Naive thymus-derived CD4-positive, alpha-beta T cell (primary cell): ENCODE data around the gene GLT1D1. TPM values are rescaled to one million over a fixed set of nuclear protein-coding genes. Genes with fewer than 3 reads are reported as not detected.

Experiments
- polyA plus RNA-seq, 2 donors: library from polyadenylated mRNA; unstranded; fragments of 300-500 nt; fragmentation: Illumina TruSeq; gene quantifications; one replicate each; pipeline ENCODE4 v1.2.3, GENCODE V29; 2021
- total RNA-seq, 6 experiments: library from RNA in 5 of 6; stranded (reverse) in 5 of 6; gene quantifications; 1 replicate in 5 of 6; 2 replicates in 1 of 6; pipeline ENCODE4 v1.2.3 and lab custom pipeline; 2021 to 2026

The GLT1D1 gene
- total and polyA plus RNA-seq, 7 experiments from 2014 or later = 0.11 to 16.9 (median 1.1) TPM; not detected in 3

Other genes with a start within 250 kb of the GLT1D1 start
- 10 to 100 TPM in 4 of 5 experiments, 1 to 10 TPM in 1; 9.5 to 44.5 (median 17.6) TPM for gene SLC15A4, start 29.5 kb upstream of the GLT1D1 start, total RNA-seq
- 1 to 10 TPM; 1.9 to 3.7 TPM for gene SLC15A4, start 29.5 kb upstream of the GLT1D1 start, polyA plus RNA-seq